HT1080 (cell line): Measurements from ENCODE around the gene DEUP1. TPM values are rescaled to one million over a fixed set of nuclear protein-coding genes. Genes with fewer than 3 reads are reported as not detected.
"Not testable (repeated sequence)": the region's sequence is repeated elsewhere in the genome, so short reads cannot be mapped to it uniquely, and the experiment has no call there.

Source experiments
- DNase-seq: peaks from one replicate; pipeline ENCODE4 v3.0.0-alpha.2; 2015; ENCODE audit warnings: low read depth
- total RNA-seq: library from RNA; depleted of rRNA; stranded (reverse); fragments of >200 nt; shearing (Covaris generic); gene quantifications from 2 replicates; pipeline ENCODE4 v1.2.3, GENCODE V29; 2014

The DEUP1 gene
- total RNA-seq, 1 experiment from 2014 or later: not detected

DNA sequence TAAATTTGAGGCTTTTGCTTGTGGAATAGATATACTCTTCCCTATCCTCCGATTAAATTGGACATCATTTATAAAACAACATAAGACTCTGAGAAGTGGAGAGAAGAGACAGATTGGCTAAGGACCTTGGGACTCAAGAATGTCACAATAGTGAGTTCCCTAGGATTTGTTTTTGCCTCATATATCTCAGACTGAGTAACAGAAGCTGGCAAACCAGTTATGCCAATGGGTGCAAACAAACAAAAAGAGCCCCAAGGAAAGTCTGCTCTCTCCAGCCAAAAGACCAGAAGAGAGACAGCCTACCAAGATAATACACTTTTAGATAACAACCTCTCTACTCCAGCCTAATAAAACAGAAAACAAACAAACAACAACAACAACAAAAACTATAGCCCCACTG lies 28.9 kb downstream of the DEUP1 start:
- no peak for DNase-seq

GRCh38 chr11:93361435-93361834 lies 30.9 kb downstream of the DEUP1 start:
- no peak for DNase-seq

- no peak for DNase-seq
Observed at GRCh38 chr11:93368022-93368421, 37.5 kb downstream of the DEUP1 start.

GRCh38 chr11:93370260-93370659 lies 39.7 kb downstream of the DEUP1 start:
- peak; percentile 4 for DNase-seq

GRCh38 chr11:93389737-93390136 lies 59.2 kb downstream of the DEUP1 start:
- peak; percentile 7 for DNase-seq

DNA sequence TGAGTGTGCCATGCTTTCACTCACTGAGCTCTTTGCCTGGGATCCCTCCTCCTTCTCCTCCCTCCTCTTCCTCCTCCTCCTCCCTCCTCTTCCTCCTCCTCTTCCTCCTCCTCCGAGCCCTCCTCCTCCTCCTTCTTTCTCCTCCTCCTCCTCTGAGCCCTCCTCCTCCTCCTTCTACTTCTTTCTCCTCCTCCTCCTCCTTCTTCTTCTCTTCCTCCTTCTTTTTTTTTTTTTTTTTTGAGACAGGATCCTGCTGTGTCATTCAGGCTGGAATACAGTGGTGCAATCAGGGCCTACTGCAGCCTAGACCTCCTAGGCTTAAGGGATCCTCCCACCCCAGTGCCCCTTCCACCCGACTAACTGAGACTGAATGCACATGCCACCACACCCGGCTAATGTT lies 62.3 kb downstream of the DEUP1 start:
- peak; percentile 83 for DNase-seq

GRCh38 chr11:93393386-93393785 lies 62.8 kb downstream of the DEUP1 start:
- DNase-seq: no peak

GRCh38 chr11:93394488-93394887 lies 63.9 kb downstream of the DEUP1 start:
- DNase-seq: no peak

DNA sequence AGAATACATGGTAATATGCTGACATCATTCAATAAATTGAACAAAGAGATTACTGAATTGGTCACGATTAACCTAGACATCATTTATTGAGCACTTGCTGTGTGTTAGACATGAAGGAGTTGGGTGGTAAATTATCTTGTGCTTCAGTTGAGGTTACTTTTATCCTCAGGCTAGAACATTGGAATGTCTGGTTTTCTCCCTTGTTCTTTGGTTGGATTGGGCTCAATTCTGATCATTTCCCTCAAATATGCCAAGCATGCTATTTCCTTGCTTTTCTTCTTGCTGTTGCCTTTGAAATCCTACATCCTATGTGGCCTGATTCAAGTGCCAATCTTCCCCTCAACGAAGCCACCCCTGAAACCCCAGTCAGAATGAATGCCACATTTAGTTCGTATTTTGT lies 65.8 kb downstream of the DEUP1 start:
- peak; percentile 12 for DNase-seq

- no peak for DNase-seq
Observed at GRCh38 chr11:93403930-93404329, 73.4 kb downstream of the DEUP1 start.

DNA sequence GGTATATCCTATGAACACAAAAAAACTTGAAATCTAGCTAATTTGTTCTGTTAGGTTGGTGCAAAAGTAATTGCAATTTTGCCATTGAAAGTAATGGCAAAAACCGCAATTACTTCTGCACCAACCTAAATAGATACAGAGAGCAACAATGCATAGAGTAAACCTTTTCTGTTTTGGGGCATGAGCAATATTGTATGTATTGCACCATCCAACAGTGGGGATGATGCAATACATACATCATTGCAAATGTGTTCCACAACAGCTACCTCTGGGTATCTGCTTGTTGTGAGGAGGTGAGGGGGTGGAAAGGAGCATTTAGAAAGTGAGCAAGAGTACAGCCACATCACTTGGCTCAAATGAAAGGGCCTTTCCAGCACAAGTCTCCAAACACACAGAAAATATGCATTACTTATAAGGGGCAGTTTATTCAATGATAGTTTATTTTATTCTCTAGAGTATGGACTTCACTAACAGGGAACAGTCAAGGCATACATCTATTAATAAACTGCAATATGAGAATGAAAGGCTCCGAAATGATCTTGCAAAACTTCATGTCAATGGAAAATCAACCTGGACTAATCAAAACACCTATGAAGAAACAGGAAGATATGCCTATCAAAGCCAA lies 77.3 kb downstream of the DEUP1 start:
- DNase-seq: no peak

DNA sequence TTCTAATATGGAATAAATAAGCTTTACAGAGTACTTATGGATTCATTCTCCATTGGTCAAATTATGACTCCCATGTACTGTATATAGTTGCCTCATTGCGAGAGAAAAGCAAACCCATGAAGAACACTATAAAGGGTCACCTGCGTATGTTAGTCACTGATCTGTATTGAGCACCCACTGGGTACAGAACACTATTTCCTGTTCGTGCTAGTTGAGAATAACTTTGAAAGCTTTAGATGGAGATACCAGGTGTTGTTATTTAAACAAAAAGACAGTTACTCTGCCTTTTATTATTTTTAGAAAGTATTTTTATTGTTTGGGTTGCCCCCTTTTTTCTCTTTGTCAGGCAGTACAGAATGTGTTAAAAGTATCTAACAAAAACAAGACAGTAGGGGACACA lies 79.9 kb downstream of the DEUP1 start:
- no peak for DNase-seq

- no peak for DNase-seq
Observed at GRCh38 chr11:93411705-93412104, 81.2 kb downstream of the DEUP1 start.

- DNase-seq: no peak
Observed at GRCh38 chr11:93432247-93432646, 101.7 kb downstream of the DEUP1 start.

DNA sequence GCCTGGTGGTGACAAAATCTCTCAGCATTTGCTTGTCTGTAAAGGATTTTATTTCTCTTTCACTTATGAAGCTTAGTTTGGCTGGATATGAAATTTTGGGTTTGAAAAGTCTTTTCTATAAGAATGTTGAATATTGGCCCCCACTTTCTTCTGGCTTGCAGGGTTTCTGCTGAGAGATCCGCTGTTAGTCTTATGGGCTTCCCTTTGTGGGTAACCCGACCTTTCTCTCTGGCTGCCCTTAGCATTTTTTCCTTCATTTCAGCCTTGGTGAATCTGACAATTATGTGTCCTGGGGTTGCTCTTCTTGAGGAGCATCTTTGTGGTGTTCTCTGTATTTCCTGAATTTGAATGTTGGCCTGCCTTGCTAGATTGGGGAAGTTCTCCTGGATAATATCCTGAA lies 112.7 kb downstream of the DEUP1 start:
- not testable (repeated sequence) for DNase-seq

DNA sequence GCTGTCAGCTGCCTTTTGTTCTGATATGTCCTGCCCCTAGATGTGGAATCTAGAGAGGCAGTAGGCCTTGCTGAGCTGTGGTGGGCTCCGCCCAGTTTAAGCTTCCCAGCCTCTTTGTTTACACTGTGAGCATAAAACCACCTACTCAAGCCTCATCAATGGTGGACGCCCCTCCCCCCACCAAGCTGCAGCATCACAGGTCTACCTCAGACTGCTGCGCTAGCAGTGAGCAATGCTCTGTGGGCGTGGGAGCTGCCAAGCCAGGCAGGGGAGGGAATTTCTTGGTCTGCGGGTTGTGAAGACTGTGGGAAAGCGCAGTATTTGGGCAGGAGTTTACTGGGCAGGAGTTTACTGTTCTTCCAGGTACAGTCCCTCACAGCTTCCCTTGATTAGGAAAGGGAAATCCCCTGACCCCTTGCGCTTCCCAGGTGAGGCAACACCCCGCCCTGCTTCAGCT lies 114.1 kb downstream of the DEUP1 start:
- peak; percentile 77 for DNase-seq

- no peak for DNase-seq
Observed at GRCh38 chr11:93458286-93458685, 127.7 kb downstream of the DEUP1 start.

DNA sequence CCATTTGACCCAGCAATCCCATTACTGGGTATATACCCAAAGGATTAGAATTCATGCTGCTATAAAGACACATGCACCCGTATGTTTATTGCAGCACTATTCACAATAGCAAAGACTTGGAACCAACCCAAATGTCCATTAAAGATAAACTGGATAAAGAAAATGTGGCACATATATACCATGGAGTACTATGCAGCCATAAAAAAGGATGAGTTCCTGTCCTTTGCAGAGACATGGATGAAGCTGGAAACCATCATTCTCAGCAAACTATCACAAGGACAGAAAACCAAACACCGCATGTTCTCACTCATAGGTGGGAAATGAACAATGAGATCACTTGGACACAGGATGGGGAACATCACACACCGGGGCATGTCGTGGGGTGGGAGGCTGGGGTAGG lies 133.1 kb downstream of the DEUP1 start:
- not testable (repeated sequence) for DNase-seq

- DNase-seq: no peak
Observed at GRCh38 chr11:93464927-93465540, 134.5 kb downstream of the DEUP1 start.

GRCh38 chr11:93467054-93467453 lies 136.5 kb downstream of the DEUP1 start:
- no peak for DNase-seq

GRCh38 chr11:93468290-93468689 lies 137.7 kb downstream of the DEUP1 start:
- no peak for DNase-seq

DNA sequence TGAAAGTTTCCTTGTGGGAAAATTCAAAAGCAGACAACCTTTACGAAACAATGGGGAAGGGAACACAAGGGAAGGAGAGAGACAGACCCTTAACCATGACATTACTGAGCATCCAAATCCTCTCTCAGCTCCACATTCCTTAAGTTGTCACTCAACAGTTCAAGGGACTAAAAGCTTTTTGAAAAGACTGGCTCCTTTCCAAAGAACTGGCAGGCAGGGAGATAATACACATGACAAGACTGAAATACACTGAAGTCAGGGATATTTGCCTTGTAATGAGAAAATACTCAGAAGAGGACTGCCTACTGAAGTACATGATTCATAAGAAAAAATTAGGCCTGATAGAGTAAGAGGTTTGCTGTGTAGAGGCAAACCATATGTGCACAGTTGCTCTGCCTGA lies 143.6 kb downstream of the DEUP1 start:
- DNase-seq: no peak

GRCh38 chr11:93476796-93477195 lies 146.3 kb downstream of the DEUP1 start:
- no peak for DNase-seq
